Pancreas (tissue), 10 donors: Measurements from ENCODE around the gene AKAP13. TPM values are rescaled to one million over a fixed set of nuclear protein-coding genes. Genes with fewer than 3 reads are reported as not detected.

Experiments used
- ATAC-seq, 4 donors: fragments of 200-7000 bp; cut with Tn5 transposase; one replicate each; pipeline versions ENCODE4 v1.8.0 to v1.9.1; 2020; ENCODE audit warnings: mild to moderate bottlenecking in 4 of 4, moderate library complexity in 4 of 4
- DNase-seq, 6 donors: peaks; one replicate each; pipeline ENCODE4 v3.0.0-alpha.2; 2020
- FAIRE-seq: peaks from 2 replicates; lab custom pipeline; 2012; peaks lifted over from hg19 to GRCh38; lab: Jason Lieb, UNC
- H3K27ac ChIP-seq, 4 donors: fragments of 200-600 bp; sonication (generic); 1 replicate in 3 of 4; 2 replicates in 1 of 4; pipeline versions ENCODE4 v1.5.0 to v1.8.0; 2020
- H3K27me3 ChIP-seq, 4 donors: fragments of 200-600 bp; one replicate each; pipeline ENCODE4 v1.8.0; 2021
- H3K36me3 ChIP-seq, 3 donors: fragments of 200-600 bp; sonication (generic) in 1 of 3; one replicate each; pipeline versions ENCODE4 v1.5.0 to v1.8.0; 2020 to 2021
- H3K4me1 ChIP-seq, 3 donors: fragments of 200-600 bp; one replicate each; pipeline ENCODE4 v1.8.0; 2021
- H3K4me3 ChIP-seq, 4 donors: fragments of 200-600 bp; sonication (generic) in 2 of 4; one replicate each; pipeline versions ENCODE4 v1.5.0 to v1.8.0; 2020 to 2021
- H3K9me3 ChIP-seq, 4 donors: fragments of 200-600 bp; one replicate each; pipeline ENCODE4 v1.8.0; 2021
- CTCF ChIP-seq, 4 donors: fragments of 200-600 bp; sonication (generic) in 3 of 4; IDR thresholded peaks; one replicate each; pipeline versions ENCODE4 v1.5.0 to v1.8.0; 2021; ENCODE audit warnings: antibody characterized with exemption in 4 of 4
- WGBS, 2 donors: extraction: QIAGEN DNeasy Blood & Tissue Kit; methylation state at CpG; one replicate each; pipeline ENCODE4 v1.1.7; 2013; 5-methylcytosine and 5-hydroxymethylcytosine counted together
- intact Hi-C, 3 donors: fragments of 100-400 bp; cut with DNase I; formaldehyde crosslinking; loops; one replicate each; pipeline versions ENCODE4 v1.11.1 to v1.14.2; 2022
- polyA plus RNA-seq, 2 donors: library from polyadenylated mRNA; stranded (reverse); fragments of 200-250 nt; gene quantifications; one replicate each; pipeline ENCODE4 v1.2.3, GENCODE V29; 2013
- total RNA-seq, 6 donors: library from RNA; stranded (reverse); fragmentation: NEBNext Ultra II Directional in 4 of 6; extraction: Animal tissue kit (Norgen Biotek cat#: 25700) in 4 of 6; gene quantifications; one replicate each; pipeline versions ENCODE4 v1.2.1 to v1.2.4, GENCODE V29; 2021 to 2023
- donor health status: healthy with polysubstance abuse.
- donor health status: DM: no; HTN: no; CAD: no; lungs with moderate emphysema.
- donor health status: DM: no; HTN: no; CAD: no.
- donor health status: control.
- donor health status: control.
- donor health status: Bipolar disorder and iron deficiency.
- donor health status: DM: yes; HTN: yes; CAD: no.
- donor health status: DM: no; HTN: no; CAD: no.
- donor health status: DM: no; HTN: no; CAD: no.
- donor health status: DM: yes; HTN: yes; CAD: no.

AKAP13 gene
- total and polyA plus RNA-seq, 8 donors = 64.9 to 139 (median 89.9) TPM

- no peak for FAIRE-seq
- 93 to 96% methylated on average over 26 of the region's 26 CpGs for whole genome bisulfite sequencing, 2 donors
- intact Hi-C loops = no loop called here
Measured at GRCh38 chr15:85767785-85768529, 387.6 kb downstream of the AKAP13 start.

GRCh38 chr15:85768595-85769168 lies 388.3 kb downstream of the AKAP13 start:
- intact Hi-C loops = no loop called here
- H3K4me1 ChIP-seq = peaks cover 0 to 4% (median 0%) of the 10 kb centered on the region in 3 donors
- H3K27me3 ChIP-seq = no peaks in the 10 kb centered on the region
- no peak for TF ChIP-seq CTCF (IDR thresholded peaks at IDR 0.05)
- DNase-seq (no peak), ATAC-seq (no peak), FAIRE-seq (no peak)
- no peak overlapping the region for H3K27ac ChIP-seq
- no peaks in the 10 kb centered on the region for H3K9me3 ChIP-seq
- H3K4me3 ChIP-seq = no peak overlapping the region
- WGBS, 2 donors = 96 to 99% methylated on average over 32 of the region's 32 CpGs
- no peaks in the 10 kb centered on the region for H3K36me3 ChIP-seq

More at GRCh38 chr15:85767785-85768529, 387.6 kb downstream of the AKAP13 start:
- no peak for DNase-seq
- Histone ChIP-seq H3K27ac (no peak overlapping the region), H3K36me3 (no peaks in the 10 kb centered on the region), H3K9me3 (no peaks in the 10 kb centered on the region), H3K4me1 (peaks cover 0 to 4% (median 0%) of the 10 kb centered on the region in 3 donors), H3K4me3 (no peak overlapping the region), H3K27me3 (no peaks in the 10 kb centered on the region)
- TF ChIP-seq CTCF (IDR thresholded peaks at IDR 0.05) = no peak
- ATAC-seq = no peak

GRCh38 chr15:85769182-85769900 lies 388.9 kb downstream of the AKAP13 start:
- FAIRE-seq = no peak

More at GRCh38 chr15:85769182-85769900, 388.9 kb downstream of the AKAP13 start:
- peaks cover 0 to 4% (median 0%) of the 10 kb centered on the region in 3 donors for H3K4me1 ChIP-seq
- ATAC-seq (no peak), DNase-seq (no peak)
- intact Hi-C loops = no loop called here
- H3K4me3 ChIP-seq = no peak overlapping the region
- no peaks in the 10 kb centered on the region for H3K36me3 ChIP-seq
- no peaks in the 10 kb centered on the region for H3K27me3 ChIP-seq
- H3K9me3 ChIP-seq = no peaks in the 10 kb centered on the region
- H3K27ac ChIP-seq = no peak overlapping the region
- no peak for TF ChIP-seq CTCF (IDR thresholded peaks at IDR 0.05)
- 97 to 99% methylated on average over 42 of the region's 42 CpGs for WGBS, 2 donors
